GM18873 (cell line): ENCODE results near the gene VDR.
"Not testable (repeated sequence)": the region's sequence is repeated elsewhere in the genome, so short reads cannot be mapped to it uniquely, and the experiment has no call there.

ENCODE experiments used
- ATAC-seq: cut with Tn5 transposase; IDR thresholded peaks from one replicate; pipeline ENCODE4 v1.9.1; 2021; ENCODE audit warnings: mild to moderate bottlenecking, moderate library complexity, moderate number of reproducible peaks; ENCODE audit not compliant: unreplicated experiment, low FRiP score

The VDR gene

GRCh38 chr12:47817272-47818006, 87.4 kb downstream of the VDR start:
- ATAC-seq = no peak

DNA sequence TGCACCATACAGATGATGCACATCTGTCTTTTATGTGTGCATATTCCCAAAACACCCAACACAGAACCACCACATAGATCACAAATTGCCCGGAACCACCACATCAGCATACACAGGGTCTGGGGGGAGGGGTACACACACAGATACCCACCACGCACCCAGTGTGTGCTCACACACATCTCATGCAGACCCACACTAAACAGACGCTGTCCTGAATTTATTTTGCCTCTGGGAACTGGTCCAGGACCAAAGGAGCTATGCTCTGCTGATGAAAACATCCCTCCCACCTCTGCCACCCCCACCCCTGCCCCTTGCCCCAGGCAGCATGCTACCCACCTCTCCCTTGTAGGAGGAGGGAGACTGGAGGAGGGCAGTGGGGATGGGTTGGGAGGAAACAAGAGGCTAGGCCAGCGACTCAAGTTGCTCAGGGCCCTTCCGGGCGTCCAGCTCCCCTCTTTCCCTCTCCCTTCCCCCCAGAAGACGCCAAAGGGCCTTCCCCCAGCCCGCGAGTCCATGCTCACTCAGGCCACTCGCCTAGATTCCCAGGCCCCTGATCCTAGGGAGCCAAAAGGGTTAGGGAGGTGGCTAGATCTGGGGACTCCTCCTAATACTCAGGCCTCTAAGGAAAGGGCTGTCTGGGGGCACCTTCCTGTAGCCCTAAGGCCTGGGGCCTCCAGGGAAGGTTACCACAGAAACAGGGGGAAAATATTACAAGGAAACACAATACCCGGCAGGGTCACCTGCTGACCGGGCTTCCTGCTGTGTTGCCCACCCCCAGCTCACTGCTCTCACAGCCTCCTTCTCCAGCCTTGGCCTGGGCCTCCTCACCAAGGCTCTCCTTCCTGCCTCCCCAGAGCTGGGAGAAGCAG, 88.2 kb downstream of the VDR start:
- ATAC-seq = no peak

- ATAC-seq = not testable (repeated sequence)
Measured at GRCh38 chr12:47815447-47815846, 89.3 kb downstream of the VDR start.

- no peak for ATAC-seq
Measured at GRCh38 chr12:47814539-47815170, 90.1 kb downstream of the VDR start.

GRCh38 chr12:47813511-47814196, 91.1 kb downstream of the VDR start:
- ATAC-seq = peak; percentile 32

GRCh38 chr12:47812797-47813510, 91.8 kb downstream of the VDR start:
- ATAC-seq = peak; percentile 49

- no peak for ATAC-seq
Measured at GRCh38 chr12:47811581-47812484, 93.0 kb downstream of the VDR start.

GRCh38 chr12:47811072-47811396, 93.8 kb downstream of the VDR start:
- ATAC-seq = no peak

- ATAC-seq = not testable (repeated sequence)
Measured at GRCh38 chr12:47809518-47809917, 95.3 kb downstream of the VDR start.

DNA sequence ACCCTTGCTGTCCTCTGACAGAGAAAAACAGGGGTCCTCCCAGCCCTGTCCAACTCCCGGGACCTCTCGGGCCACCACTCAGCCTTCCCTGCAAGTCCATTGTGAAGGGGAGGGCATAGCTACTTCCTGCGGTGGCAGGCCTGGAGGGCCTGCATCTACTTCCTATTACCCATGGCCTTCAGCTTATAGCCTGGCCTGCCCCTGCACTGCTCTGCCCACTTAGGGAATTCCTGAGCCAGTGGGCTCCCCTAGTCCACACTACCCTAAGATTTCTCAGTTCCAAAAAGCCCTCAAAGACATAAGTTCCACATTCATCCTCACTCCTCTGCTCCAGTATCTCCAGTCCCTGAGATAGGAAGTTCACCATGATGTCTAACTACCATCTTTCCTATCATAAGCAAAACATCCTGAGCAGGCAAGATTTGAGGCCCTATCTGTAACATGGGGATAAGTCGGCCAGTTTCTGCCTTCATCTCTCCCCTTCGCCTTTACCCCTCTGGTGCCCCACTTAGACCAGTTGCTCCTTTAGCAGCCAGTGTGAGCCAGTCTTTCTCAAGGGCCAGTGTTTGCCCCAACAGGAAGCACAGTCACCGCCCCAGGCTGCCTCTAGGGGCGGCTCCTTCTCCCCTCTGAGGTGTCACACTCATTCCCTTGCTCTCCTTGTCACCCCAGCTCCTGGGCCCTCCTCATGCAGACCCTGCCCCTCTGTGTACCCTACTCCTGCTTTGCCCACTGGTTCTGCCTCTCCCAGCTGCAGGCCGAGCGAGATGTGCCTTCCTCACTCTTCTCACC, 96.0 kb downstream of the VDR start:
- ATAC-seq = no peak

GRCh38 chr12:47808050-47808449, 96.7 kb downstream of the VDR start:
- peak; percentile 44 for ATAC-seq

DNA sequence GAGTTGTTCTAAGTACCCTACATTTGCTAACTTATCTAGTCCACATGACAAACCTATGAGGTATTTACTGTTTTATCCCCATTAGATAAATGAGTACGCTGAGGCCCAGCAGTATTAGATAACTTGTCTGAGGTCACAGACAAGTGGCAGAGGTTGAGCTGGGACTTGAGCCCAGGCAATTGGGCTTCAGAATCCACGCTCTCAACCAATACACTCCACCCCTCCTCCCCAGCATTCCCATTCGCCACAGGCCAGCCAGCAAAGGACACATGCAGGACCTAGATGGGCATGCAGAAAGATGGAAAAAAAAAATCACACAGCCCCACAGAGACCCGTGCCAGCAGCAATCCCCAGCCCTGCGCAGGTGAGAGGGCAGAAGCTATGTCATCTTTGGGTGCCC, 97.5 kb downstream of the VDR start:
- ATAC-seq = no peak

DNA sequence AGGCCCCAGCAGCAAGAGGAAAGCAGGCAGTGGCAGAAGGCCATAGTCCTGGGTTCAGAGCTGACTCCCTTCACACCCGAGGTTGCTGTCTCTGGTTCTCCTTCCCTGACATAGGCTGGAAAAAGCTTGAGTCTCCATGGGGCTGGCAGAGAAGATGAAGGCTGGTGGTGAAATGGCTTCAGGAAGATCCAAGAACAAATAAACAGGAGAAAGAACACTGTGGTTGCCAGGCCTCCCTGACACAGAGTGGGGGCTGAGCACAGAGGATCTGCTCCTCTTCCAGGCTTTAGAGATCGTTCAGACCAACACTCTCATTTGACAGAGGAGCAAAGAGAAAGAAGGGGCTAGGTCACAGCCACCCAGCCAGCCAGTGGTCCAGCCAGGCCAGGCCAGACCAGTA, 99.4 kb downstream of the VDR start:
- no peak for ATAC-seq

DNA sequence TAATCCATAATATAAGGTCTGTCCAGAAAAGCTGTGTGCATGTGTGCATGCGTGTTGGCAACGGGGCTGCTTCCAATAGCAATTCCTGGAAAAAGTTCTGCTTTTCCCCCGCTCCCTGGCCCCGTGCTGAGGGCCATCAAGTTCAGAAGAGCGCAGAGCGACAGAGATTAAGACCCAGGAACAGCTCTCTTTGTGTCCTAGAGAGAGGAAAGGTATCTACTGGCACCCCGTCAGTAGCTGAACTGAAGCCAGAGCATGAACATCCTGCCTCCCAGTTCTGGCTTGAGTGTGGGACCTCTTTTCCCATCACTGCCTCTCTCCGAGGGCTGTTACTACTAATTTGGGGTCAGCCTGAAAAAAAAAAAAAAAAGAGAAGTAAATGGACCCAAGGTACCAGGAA, 100.6 kb downstream of the VDR start:
- ATAC-seq = no peak

DNA sequence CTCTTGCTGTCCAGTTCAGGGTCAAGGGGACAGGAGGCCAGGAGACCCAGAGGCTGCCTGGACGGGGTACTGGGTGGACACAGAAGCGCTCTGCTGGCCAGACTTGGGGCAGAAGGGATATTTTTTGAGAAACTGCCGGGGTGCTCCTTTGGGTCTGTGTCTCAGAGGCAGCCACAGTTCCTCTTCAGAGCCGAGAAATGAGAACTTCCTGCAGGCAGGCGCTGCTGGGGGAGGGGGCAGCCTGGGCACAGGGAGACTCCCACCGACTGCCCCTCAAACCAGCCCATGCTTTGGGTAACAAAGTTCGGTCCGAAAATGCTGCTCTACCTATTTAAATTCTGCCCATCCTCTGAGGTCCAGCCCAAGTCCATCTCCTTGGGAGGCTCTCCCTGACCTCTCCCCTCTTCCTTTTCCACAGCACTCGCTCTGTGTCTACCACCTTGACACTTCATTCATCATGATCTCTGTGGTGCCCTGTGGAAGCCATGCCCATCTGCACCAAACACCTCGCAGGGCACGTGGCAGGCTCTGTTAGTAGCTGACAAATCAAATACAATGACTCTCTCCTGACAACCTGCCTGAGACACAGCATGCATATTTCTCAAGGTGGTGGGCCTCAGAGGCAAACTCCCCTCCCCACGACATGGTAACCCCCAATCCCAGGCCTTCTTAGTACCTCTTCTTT, 101.5 kb downstream of the VDR start:
- no peak for ATAC-seq

GRCh38 chr12:47802312-47802711, 102.5 kb downstream of the VDR start:
- ATAC-seq = no peak

DNA sequence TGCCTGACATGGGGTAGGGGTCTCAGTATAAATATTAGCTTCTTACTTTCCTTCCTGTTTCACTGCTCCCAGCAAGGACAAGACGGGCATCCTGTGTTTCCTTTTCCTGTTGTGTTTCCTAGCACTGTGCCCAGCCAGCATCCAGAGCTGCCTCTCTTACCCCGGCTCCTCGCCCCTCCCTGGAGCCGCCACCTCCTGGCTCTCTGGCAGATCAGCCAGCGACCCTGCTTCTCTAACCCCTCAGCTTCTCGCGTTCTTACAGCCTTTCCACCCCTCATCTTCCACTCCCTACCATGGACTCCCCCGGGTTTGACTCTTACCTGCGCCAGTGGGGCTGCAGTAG, 102.9 kb downstream of the VDR start:
- ATAC-seq = no peak
